CD4-positive, alpha-beta T cell treated with Interleukin-6 at 100 ng/mL for 8 hours (primary cell): ENCODE data around the gene ADGRD1.

ENCODE experiments used
- DNase-seq: peaks from one replicate; pipeline ENCODE4 v3.0.0-alpha.2; 2020; ENCODE audit warnings: mixed read lengths, low spot score

ADGRD1 gene

GRCh38 chr12:131041968-131042833 lies 88.5 kb downstream of the ADGRD1 start:
- DNase-seq = no peak

- DNase-seq = no peak
These were observed 89.1 kb downstream of the ADGRD1 start for GRCh38 chr12:131042834-131043245.

DNA sequence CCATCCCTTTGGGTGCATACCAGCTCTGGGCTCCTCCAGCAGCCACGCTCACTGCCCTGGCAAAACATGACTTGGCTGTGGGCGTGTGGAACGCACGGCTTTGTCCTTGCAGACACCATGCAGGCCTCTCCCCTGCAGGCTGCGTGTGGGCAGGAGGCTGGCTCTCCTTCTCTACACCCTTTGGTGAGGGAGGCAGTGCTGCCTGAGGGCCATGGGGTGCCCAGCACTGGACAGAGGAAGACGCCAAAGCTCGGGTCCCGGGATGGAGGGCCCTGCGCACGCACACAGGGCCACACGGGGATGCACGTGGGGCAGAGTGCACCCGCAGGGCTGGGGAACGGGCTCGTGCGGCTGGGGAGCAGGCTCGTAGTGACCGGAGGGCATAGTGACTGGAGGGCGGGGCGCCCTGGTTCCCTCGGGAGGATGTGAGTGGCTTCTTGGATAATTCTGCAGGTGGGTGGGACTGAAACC lies 89.7 kb downstream of the ADGRD1 start:
- no peak for DNase-seq

GRCh38 chr12:131044136-131044535 lies 90.4 kb downstream of the ADGRD1 start:
- DNase-seq = no peak

DNA sequence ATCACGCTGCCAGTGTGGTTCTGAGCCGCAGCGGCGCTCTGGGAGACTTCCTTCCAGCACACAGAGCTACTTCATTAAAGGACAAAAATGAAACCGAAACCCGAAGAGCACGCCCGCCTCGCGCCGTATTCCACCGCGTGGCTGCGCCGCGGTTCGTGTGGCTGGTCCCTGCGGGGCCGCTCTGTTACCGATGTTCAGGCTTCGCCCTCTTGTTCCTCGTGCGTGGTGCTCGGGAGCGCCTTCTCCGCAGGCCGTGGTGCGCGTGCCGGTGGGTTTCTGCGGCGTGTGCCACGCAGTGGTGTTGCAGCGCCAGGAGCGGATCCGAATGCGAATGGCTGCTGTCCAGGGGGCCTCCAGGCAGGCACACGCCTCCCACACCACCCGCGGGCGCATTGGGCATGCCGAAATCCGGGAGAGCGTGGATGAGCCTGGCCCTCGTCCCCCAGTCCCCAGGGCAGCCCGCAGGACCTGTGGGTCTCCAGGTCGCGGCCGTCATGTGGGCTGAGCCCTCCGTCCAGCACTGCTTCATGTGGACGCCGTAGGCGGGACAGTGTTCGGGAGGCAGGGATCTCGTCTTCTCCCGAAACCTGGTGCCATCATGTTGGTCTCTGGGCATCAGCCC lies 91.2 kb downstream of the ADGRD1 start:
- DNase-seq = no peak

- DNase-seq = no peak
These were observed 92.2 kb downstream of the ADGRD1 start for GRCh38 chr12:131045705-131046460.

- DNase-seq = no peak
These were observed 93.4 kb downstream of the ADGRD1 start for GRCh38 chr12:131046813-131047788.

GRCh38 chr12:131047789-131048610 lies 94.3 kb downstream of the ADGRD1 start:
- DNase-seq = no peak

GRCh38 chr12:131048611-131048990 lies 94.9 kb downstream of the ADGRD1 start:
- no peak for DNase-seq

DNA sequence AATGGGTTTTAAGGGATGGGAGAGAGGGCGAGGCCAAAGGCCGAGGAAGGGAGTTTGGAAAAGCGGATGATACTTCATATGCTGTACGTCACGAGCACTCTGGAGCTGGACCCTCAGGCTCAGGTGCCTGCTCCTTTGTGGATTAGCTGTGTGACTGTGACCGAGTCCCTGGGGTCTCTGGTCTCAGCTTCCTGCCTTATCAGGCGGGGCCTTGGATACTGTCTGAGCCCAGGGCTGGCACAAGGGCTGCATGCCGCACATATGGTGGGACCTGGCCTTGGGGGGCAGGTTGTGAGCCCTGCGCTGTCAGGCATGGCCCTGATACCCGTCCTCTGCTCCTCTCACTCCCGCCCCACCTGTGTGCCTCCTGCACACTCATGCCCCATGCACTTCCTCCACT lies 95.3 kb downstream of the ADGRD1 start:
- DNase-seq = no peak

GRCh38 chr12:131049549-131050339 lies 96.0 kb downstream of the ADGRD1 start:
- no peak for DNase-seq

GRCh38 chr12:131050463-131051154 lies 96.9 kb downstream of the ADGRD1 start:
- no peak for DNase-seq

DNA sequence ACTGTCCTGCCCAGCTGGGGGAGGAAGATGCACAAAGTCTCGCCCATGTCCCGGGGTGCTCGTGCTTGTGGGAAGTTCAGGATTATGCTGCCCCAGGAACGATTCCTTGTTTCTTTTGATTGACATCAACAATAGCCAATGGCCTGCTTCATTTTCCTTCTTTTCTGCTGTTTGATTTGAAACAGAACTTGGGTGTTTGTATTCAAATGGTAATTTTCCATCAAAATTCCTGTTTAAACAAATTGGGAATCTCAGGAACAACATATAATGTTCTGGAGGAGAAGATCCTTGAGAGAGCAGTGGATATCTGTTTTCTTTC lies 97.4 kb downstream of the ADGRD1 start:
- DNase-seq = no peak

DNA sequence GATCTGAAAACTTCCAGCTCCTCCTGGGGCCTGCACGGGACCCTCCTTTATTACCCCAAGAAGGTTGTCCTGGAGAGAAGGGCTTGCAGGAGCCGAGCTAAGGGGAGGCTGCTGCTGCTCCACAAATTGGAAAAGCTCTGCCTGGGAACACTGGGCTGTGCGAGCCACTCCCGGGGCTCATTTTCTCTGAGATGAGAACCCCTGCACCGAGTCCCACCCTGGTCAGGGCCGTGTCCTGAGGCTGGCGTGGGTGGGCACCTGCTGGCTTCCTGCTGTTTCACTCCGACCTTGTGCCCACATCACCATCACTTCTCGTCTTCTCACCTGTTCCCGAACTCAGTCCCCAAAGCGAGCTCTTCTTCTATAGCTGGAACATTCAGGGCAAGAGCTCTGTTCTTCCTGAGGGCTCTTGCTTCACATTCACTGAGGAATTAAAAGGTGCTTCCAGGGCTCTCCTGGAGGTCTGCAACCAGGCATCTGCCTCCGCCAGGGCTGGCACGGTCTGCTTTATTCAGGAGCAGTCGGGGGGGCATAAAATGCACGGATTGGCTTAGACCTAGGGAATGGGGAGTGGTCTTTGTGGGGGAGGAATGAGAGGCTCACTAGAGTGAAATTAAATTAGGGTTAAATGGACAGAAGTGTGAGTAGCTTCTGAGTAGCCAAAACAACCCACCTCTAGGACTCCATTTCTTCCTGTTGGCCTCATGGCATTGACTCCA lies 98.5 kb downstream of the ADGRD1 start:
- no peak for DNase-seq

GRCh38 chr12:131052929-131053328 lies 99.2 kb downstream of the ADGRD1 start:
- DNase-seq = no peak

DNA sequence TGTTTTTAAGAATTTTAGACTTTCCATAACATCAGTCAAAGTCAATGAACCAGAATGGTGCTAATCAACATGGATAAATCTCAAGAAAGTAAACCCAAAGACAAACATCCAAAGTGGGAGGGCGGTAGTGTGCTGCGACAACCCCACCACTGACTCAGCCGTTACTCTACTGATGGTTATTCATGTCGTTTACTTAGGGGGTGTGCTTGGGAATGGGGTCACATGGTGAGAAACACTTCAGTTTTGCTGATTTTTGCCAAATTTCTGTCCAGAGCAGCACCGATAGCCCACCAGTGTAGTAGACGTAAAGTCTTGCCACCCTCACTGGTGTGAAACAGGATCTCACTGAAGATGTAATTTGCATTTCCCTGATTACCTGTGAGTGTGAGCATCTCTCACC lies 99.9 kb downstream of the ADGRD1 start:
- DNase-seq = no peak

DNA sequence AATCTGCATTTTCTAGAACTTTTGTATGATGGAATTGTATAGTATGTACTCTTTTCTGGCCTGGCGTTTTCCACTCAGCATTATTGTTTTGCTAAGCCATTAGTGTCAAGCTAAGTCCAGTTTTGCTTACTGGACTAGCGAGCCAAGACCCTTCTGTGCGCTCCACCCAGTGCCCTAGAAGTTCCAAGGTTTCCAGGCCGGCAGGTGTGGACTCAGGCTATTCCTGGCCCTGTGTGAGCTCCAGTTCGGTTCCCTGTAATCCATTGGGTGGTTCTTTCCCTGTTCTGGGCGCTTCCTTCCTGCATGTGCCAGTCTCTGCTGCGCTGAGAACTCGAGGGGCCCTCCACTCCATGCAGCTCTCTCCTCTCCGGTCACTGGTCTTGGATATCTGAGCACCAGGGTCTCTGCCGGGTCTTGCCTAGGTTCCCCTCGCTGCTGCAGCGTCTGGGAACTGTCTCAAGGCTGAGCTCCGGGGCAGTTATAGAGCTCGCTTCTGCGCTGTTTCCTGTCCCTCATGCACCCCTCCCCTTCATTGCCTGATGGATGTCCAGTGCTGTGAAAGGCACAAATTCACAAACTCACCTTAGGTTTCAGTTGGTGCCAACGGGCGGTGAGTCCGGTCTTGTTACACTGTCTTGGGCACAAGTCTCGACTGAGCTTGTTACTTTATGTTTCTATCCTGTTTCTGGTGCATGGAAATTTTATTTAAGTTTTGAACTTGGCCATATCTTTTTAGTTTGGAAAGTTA lies 100.8 kb downstream of the ADGRD1 start:
- DNase-seq = no peak

DNA sequence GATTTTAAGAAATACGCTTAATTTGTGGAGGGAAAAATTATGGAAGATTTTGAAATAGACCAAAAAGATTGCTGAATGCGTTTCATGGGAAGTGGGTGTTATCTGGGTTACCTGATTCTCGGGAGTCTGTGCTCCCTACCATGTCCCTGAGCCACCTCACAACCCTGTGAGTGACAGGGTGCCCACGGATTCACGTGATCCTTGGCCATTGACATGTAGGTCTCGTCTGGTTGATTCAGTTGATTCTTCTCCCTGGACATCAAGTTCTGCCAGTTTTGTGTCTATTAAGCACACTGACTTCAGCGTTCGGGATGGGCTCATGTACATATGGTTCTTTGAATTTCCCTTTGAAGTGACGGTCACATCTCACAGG lies 101.4 kb downstream of the ADGRD1 start:
- no peak for DNase-seq
